GM18505 (cell line): ENCODE data around the gene GABBR2.

Experiments
- ATAC-seq: cut with Tn5 transposase; IDR thresholded peaks from one replicate; pipeline ENCODE4 v1.9.1; 2021; ENCODE audit not compliant: unreplicated experiment
- POLR2A ChIP-seq: IDR thresholded peaks from 4 replicates; pipeline ENCODE4 v1.6.1; 2011; ENCODE audit warnings: borderline replicate concordance; ENCODE audit not compliant: insufficient read depth, insufficient read length; ENCODE audit errors: extremely low read depth

Gene GABBR2

DNA sequence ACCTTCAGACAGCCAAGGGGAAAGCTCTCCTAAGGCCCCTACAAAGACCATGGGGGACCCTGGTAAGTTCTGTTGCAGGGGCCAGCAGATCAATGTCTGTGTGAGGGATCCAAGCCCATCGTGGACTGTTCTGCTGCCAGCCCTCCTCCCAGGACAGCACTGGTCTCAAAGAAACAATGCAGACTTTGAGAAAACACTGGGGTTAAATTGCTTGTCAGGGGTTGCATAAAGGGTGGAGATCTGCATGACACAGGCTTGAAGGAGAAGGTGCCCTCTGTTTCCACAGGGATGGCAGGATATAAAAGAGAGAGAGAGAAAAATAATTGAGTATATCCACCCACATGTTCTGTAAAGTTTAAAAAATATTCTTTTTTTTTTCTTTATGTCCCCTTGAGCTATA, 295.7 kb downstream of the GABBR2 start:
- TF ChIP-seq POLR2A = no peak
- ATAC-seq = no peak

- no peak for TF ChIP-seq POLR2A
- ATAC-seq = no peak
Observed at GRCh38 chr9:98412101-98412842, 296.5 kb downstream of the GABBR2 start.

GRCh38 chr9:98410185-98410697, 298.5 kb downstream of the GABBR2 start:
- no peak for TF ChIP-seq POLR2A
- no peak for ATAC-seq

DNA sequence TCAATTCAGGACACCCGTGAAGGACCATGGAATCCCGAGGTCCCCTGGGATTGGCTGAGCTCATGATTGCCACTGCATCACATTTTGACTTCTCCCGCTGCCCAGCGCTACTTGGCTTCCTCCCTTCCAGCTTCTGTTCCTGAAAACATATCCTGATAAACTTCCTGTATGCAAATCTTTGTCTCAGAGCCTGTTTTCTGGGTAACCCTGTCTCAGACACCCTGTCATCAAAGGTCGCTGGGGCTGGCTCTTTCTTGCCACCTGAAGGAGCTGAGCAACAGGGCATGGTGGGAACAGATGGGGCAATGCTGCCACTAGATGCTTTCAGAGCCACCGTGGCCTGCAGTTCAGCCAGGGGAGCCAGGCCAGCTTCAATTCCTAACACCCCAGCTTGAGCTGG, 299.0 kb downstream of the GABBR2 start:
- no peak for TF ChIP-seq POLR2A
- ATAC-seq = no peak

DNA sequence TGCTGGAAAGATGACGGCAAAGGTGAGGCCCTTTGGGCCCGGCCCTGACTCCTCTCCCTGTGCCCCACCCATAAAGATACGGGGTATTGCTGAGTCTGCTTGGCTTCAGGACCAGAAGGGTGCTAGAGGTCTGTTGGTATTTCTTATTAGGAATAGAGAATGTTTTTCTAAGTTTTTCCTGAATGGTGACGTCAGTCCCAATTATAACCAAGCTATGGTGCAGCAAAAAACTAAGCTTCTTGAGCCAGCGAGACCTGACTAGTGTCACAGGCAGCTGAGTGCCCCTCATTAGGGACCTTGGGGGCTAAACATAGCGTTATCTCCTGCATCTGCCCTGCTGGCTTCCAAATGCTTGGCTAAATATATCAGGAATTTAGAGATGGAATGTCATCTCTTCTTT, 302.3 kb downstream of the GABBR2 start:
- no peak for ATAC-seq
- no peak for TF ChIP-seq POLR2A

GRCh38 chr9:98404237-98404636, 304.5 kb downstream of the GABBR2 start:
- ATAC-seq = no peak
- TF ChIP-seq POLR2A = no peak

DNA sequence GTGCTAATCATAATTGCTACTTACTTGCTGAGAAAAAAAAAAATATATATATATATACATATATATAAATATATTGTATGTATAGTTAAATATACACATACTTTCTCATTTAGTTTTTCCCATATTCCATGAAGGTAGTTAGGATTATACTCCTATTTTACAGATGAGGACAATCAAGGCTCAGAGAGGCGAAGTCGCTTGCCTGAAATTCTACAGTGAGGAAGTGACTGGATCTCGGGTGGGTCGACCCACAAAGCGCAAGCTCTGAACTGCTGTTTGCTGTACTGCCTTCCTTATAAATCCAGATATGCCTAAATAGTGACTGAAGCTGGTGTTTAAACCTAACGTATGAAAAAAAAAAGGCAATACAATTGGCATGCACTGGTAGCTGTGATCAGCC, 305.0 kb downstream of the GABBR2 start:
- ATAC-seq = no peak
- no peak for TF ChIP-seq POLR2A

DNA sequence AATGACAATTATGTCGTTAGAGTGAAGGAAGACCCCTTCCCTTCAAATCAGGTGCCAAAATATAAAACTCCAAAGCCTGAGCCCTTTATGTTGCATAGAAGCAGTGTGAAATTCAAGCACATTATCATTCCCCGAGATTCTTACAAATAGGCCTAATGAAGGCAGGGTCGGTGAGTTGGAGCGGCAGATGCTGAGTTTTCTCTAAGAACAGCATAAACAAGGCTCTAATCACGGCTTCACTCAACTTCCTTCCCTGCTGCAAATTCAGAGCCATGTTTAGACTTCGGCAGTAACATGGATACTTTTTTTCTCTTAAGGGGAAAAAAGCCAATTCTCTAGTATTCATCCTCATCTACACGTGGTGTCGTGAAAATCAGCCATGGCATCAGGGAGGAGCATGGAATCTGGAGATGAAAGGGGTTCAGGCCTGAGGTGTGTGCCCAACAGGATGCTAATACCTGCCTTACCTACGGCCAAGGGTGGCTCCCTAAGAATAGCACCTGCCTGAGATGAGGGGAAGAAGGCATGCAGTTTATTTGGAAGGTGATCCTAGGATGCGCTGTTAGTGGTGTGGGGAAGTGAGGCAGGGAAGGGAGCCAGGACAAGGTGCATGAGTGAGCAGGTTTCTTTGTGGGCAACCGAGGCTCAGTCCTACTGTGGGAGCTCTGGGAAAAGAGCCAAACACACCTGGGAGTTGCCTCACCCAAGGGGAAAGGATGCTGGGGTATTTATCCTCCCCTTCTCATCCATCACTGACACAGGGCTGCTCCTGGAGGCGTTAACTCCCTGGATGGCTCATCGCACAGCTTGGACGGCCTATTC, 306.5 kb downstream of the GABBR2 start:
- TF ChIP-seq POLR2A = no peak
- no peak for ATAC-seq

DNA sequence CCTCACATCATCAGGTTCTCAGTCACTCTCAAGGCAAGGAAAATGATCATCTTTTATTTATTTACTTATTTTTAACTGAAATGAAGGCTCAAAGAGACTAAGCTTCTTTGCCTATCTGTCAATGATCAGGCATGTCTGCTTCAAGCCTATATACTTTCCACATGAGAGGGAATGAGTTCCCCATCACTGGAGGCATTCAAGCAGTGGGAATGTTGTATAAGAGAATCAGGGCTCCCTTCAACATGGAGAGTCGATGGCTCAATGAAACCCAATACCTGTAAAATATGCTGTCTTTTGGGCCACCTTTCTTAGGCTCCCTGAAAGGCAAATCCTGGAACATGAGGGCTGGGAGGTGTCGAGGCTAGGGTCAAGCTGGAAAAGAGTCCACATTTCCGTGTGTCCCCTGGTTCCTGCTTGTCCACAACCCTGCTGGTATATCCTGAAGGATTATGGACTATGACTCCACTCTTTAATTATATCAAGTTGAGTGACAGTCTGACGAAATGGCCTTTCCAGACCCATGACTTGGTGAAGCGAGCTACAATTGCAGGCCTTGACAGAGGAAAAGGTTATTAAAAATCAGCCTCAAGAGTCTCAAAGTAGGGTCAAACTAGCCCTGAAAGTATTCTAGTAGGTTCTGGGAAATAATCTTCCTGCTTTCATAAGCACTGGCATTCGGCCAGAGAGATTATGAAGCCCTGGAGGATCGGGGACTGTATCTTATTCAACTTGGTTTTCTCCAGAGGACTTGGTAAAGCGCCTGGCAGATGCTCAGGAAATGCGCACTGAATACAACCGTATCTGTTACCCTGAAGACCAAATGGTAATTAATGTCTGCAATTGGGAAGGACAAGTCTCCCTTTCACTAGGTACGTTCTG, 307.4 kb downstream of the GABBR2 start:
- no peak for ATAC-seq
- no peak for TF ChIP-seq POLR2A

- no peak for TF ChIP-seq POLR2A
- no peak for ATAC-seq
Observed at GRCh38 chr9:98399950-98400683, 308.6 kb downstream of the GABBR2 start.

GRCh38 chr9:98396656-98397055, 312.1 kb downstream of the GABBR2 start:
- ATAC-seq = no peak
- no peak for TF ChIP-seq POLR2A

- ATAC-seq = no peak
- TF ChIP-seq POLR2A = no peak
Observed at GRCh38 chr9:98396236-98396635, 312.5 kb downstream of the GABBR2 start.
